ENCODE results near the gene ACACA.

DNA sequence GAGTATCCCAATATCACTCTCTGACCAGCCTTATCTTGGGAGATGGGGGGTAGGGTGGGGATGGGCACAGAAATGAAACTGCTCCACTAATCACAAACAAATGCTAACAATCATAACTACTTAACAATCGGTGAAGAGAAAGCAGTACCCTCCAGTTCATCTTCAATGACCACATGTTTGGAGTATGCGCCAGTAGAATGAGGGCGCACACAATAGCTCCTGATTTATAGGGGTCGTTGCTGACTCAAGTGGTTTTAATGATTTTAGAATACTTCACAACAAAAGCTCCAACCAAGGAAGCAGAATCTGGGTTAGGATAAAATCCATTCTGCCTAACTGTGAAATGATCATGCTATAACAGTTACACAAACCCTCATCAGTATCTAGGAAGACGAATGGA is 273.5 kb downstream of the ACACA start:
- TF ChIP-seq POLR2A (IDR thresholded peaks at IDR 0.05; ENCODE audit: low read length), result no peak
- TF ChIP-seq GATA1 (IDR thresholded peaks at IDR 0.05; ENCODE audit: low read depth, low read length), result no peak
